NCI-H2107 treated with DMSO at 0.1 percent for 48 hours (cell line): Measurements from ENCODE around the gene GPS1.

Experiments
- DNase-seq: peaks from one replicate; lab custom pipeline; 2025; ENCODE audit not compliant: unreplicated experiment; lab: John Stamatoyannopoulos, UW

Gene GPS1

DNA sequence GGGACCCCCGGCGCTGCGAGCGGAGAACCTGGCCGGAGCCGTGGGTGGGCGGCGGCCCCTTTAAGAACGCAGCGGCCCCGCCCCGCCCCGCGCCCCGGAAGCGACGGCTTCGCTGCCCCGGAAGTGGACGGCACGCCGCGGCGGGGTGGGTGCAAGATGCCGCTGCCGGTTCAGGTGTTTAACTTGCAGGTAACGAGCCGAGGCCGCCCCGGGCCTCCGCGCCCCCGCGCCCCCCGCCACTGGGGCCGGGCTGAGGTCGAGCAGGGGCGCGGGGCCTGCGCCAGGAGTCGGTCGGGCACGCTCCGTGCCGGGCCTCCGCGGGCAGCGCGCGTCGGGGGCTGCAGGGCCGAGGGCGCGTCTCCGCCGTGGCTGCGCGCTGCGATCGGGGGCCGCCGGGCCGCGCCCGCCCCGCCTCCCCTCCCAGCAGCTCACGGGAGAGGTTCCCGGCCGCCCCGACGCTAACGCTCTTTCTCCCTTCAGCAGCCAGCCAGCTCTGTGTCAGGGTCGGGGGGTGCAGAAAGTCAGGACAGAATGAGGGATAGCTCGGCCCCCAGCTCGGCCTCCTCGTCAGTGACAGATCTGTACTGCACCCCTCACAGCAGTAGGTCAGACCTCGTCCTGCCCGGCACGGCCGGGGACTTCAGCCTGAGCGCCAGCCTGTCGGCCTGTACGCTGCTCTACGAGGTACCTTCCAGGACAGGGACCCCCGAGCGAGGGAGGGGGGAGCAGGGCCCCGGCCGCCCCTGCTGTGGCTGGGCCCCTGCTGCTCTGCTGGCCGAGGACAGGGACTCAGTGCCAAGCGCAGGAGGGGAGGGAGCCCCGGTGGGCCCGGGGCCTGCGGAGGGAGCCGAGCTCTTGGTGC, at the start of gene GPS1, which contains the start of gene RFNG:
Gene GPS1, plus strand, starts transcription at position 123 of the 862 bp plus-strand sequence. Its CDS starts 34 bp downstream, at position 157.
Gene RFNG, minus strand, starts transcription at position 36 of the 862 bp plus-strand sequence. CDS start 45 bp downstream, outside the sequence.
- DNase-seq, result peak; percentile 14

DNA sequence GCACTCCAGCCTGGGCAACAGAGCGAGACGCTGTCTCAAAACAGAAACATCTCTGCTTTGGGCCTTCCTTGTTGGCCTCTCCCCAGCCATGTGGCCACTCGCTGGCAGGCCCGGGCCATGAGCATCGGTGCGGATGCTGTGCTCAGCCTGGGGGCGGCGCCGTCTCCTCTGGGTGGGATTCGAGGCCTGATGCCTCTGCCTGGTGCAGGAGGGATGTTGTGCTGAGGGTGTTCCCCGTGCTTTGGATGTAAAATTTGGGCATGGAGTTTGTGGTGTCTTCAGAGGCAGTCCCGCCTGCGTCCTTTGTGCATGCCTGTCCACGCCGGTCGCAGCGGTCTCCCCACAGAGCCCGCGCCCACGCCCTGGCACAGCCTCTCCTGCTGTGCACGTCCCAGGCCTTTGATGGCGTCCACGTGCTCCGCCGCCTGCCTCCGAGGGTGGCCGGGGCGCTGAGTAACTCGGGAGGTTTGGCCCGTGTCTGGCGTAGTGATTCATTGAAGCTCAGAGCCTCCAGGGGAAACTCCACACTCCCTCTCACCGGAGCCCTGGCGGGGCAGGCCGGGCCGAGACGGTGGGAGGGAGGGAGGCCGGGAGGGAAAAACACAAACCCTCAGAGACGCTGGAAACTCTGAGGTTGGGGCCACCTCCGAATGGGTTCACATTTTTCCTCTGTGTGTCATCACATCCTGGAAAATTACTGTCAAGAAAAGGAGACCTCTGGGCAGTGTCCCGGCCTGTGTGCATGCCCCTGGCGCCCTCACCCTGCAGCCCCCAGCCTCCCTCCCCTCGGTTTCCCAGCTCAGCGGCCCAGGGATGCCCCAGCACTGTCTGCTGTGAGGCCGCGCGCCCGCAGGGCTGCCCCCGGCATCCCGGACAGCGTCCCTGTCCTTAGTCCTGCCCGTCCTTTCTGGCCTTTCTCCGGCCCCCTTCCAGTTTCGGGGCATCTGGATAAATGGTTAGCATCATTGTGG, 48.0 kb upstream of the GPS1 start:
- no peak for DNase-seq

DNA sequence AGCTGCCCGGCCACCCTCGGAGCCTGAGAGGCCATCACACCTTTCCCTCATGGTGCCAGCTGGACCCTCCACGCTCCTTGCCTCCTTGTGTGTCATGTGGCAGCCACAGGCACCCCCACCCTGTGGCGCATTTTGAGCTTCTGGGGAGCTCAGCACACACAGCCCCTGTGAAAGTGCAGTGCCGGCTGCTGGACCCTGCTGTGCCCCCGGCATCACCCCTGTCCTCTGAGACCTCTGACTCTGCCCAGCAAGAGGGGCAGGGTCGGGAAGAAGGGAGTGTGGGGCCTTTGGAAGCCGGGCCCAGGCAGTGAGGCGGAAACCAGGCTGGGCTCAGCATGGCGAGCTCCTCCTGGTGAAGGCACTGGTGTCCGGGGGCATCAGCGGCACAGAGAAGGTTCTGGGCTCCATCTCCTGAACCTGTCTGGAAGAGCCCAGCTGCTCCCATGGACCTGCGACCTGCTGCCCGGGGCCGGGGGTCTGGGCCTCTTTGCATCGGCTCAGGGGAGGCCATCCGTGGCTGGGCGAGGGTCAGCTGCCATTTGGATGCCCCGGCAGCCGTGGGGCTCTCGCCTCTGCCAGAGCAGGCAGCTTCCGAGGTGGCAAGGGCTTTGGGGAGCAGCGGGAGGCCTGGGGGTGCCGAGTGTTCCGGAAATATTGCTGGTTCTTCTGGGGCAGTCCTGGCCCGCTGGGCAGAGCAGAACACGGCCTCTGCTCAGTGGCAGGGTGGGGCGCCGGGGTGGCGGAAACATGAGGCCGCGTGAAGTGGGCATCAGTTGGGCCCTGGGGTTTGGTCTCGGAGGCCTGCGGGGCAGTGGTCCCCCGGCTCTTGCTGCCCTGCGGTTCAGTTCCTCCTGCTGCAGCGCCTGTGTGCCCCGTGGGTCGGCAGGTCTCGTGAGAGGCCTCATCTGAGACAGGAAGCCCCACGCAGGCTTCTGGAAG, 46.9 kb upstream of the GPS1 start:
- DNase-seq, result no peak

DNA sequence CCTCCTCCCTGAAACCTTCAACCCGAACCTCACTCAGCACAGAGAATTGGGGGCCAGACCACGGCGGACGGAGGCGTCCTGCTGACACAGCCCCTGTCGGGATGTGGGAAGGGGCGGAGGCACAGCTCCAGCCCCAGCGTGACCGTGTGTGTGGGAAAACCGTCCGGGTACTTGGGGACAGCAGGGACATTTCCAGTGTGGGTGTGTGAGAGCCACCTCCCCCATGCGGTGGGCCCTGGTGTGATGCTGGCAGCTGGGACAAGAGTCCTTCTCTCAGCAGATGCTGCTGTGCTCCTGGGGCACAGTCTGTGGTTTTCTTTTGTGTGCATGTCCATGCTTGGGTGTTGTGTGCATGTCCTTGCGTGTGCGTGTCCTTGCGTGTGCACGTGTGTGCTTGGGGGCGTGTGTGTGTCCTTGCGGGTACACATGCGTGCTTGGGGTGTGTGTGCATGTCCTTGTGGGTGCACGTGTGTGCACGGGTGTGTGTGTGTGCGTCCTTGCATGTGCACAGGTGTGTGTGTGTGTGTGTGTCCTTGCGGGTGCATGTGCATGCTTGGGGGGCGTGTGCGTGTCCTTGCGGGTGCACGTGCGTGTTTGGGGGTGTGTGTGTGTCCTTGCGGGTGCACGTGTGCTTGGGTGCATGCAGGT, 45.9 kb upstream of the GPS1 start:
- DNase-seq, result no peak

DNA sequence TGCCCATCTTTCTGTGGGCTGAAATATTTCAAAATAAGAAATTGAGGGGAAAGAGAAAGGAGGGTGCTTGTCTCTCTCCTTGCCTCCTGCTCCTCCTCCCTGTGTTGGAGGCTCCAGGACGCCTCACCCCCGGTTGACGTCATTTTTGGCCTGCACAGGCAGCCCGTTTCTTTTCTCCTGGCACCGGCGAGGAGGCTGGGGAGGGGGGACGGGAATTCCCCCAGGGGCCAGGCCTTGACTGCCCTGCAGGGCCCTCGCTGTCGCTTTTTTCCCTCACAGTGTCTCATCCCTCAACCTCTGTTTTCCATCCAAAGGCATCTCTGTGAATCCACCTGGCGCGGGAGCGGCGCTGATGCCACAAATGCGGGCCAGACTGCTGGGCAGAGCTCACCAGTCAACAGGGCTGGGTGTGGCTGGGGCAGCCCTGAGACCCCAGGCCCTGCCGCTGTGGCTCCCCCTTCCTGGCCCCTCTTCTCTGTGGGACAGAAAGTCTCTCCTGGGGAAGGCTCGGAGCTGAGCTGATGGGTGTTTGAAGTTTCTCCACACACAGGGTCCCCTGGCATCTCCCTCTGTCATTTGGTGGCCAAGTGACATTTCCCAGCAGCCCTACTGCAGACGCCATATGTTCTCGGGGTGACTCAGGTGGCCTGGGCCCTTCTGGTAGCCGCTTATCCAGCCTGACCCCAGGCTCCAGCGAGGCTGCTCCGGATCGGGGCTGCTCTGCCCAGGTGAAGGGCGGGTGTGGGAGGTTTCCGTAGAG, 45.0 kb upstream of the GPS1 start:
- no peak for DNase-seq

DNA sequence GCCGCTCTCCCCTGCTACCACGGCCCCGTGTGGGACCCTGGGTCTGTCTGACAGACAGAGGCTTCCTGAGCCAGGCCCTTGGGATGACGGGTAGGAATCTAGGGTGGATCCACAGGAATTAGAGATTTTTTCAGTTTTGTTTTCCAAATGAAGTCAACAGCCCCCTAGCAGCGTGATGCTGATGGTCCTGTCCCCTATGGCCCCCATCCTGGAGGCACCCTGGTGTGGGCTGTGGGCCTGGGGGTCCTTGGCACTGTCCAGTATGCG, 44.5 kb upstream of the GPS1 start:
- DNase-seq, result no peak

DNA sequence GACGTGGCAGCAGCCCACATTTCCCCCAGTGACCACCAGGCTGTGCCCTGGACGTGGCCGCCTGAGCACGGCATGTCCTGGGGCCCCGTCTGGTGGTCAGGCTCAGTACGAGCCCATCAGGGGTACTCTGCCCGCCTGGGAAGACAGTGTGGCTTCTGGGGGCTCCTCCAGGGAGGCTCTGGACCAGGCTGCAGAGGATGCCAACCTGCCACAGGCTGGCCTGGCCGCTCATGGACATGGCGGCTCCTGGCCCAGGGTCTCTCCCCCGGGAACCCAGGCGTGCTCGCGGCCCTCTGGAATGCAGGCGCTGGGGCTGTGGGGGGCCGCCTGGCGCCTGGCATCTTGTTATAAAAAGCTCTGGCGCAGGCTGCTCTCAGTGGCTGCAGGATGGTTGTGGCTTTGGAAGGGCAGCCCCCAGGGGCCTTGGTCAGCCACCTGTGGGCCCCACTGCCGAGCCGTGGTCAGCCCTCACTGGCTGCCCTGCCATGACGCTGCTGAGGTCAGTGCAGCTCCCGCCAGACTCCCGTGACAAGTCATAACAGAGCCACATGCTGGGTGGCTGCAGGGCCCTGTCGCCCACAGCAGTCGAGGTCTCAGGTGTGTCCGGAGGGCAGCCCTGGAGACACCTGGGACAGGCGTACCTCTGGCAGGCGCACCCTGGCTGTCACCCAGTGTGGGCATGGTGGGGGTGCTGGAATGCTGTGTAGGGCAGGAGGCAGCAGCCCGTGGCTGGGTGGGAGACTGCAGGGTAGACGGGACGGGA, 44.0 kb upstream of the GPS1 start:
- no peak for DNase-seq

DNA sequence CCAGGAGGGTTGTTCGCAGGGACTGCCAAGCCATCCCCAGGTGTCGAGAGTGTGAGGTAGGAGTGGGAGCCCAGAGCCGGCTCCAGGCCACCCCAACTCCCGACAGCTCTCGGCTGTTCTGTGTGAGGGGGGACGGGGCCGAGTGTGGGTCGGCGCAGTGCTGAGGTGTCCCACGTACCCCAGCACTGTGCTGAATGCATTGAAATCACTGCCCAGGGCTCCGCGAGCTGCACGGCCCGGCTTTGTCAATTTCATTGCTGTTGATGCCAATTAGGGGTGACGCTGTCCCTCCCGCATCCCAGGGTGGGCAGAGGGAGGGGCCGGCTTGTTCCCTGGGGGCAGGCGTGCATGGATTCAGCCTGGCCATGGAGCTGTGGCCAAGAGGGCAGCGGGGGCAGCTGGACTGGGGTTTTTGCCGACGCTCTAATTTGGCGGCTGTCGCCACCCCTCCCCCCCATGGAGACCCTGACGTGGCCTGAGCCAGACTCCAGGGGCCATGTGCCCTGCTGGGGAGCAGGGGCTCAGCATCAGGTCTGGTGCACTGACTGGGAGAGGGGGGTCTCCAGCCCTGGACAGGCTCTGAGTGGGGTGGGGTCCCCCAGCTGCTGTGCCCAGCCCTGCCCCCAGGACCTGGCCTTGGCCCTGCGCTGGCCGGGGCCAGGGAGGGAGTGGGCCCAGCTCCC, 43.3 kb upstream of the GPS1 start:
- no peak for DNase-seq

DNA sequence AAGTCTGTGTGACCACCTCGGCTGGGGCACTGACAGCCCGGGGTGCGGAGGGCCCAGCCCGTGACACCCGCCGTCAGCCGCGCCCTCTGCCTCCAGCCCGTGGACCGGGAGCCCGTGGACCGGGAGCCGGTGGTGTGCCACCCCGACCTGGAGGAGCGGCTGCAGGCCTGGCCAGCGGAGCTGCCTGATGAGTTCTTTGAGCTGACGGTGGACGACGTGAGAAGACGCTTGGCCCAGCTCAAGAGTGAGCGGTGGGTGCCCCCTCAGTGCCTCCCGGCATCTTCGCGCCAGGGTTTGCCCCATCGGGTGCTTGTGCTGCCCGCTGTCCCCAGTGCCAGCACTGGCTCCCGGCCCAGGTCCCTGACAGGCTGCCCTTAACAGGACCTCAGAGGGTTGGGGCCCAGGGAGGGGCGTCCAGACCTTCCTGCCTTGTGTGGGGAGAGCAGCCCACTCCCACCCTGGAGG, 42.7 kb upstream of the GPS1 start:
- DNase-seq, result no peak

DNA sequence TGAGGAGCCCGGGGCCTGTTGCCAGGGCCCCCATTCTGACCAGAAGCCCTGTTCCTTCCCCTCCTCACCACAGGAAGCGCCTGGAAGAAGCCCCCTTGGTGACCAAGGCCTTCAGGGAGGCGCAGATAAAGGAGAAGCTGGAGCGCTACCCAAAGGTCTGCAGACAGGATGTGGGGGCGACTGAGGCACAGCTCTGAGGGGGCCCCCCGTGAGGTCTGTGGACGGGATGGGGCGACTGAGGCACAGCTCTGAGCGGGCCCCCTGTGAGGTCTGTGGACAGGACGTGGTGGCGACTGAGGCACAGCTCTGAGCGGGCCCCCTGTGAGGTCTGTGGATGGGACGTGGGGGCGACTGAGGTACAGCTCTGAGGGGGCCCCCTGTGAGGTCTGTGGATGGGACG, 42.3 kb upstream of the GPS1 start:
- DNase-seq, result no peak

DNA sequence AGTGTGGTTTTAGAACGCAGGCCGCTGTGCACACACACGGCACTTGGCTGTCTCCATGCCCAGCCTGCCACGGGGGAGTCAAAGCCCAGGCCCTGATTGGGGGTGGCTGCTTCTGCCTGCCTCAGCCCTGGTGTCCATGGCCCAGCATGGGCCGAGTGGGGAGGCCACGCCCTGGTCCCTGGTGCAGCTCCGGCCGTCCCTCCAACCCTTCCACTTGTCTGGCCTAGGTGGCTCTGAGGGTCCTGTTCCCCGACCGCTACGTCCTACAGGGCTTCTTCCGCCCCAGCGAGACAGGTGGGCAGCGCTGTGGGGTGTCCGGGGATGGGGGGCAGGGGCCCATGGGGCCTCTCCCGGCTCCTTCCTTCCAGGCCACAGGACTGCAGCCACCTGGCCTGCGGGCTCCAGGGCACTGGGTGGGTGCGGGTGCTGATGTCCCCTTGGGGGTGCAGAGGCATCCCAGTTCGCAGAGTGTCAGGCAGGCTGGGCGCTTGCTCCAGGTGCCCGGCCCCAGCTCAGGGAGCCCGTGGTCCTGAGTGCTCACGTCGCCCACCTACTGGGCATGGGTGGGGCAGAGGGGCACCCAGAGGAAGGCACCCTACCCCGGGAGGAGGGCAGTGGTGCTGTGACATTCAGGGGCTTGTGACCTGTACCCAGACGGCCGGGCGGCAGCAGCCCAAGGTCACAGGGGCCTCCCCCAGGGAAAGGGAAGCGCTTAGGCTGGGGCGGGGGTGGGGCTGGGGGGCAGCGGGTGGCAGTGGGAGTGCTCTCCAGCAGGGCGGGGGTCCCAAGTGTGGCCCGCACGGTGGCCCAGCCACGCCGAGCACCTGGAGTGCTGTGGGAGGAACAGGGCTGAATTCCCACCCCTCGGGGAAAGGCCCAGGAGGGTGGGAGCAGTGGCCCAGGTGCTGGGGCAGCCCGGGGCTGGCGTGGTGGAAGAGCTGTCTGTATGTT, 40.8 kb upstream of the GPS1 start:
- no peak for DNase-seq

DNA sequence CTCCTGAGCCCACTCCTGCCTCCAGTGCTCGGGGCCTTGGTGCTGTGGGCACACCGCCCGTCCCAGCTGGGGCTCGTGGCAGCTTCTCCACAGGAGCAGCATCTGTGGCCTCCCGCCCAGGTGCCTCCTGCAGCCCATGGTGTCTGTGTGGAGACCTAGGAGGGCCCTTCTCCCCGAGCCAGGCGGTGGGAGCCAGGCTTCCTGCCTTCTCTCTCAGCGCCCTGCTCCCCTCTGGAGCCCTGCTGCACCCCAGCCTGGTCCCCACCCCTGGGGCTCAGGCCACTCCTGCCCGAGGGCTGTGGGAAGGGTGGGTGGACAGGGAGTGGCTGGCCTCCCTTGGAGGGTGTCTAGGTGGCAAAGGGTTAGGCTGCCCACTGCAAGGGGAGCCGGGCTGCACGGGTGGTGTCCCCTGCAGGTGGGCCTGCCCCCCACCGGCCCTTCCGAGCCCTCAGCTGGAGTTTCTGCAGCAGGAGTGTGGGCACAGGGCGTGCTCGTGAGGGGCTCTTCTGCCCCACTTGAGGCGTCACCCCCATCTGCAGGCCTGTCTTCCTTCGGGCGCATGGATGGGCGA, 40.0 kb upstream of the GPS1 start:
- no peak for DNase-seq

DNA sequence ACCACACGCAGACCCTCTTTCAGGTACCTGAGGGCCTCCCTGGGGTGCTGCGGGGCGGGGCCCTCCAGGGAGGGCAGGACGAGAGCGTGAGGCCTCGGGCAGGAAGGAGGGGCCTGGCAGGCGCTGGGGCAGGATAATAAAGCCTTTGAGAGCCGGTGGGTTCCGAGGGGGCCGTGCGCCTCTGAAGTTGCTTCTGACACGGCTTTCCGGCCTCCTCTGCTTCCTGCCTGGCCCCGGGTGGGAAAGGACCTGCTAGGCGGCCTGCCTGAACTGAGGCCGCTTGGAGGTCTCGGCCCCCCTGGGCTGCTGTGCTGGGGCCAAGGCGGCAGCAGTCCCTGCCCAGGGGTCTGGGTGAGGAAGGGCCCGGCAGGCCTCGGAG, 39.4 kb upstream of the GPS1 start:
- DNase-seq, result no peak

DNA sequence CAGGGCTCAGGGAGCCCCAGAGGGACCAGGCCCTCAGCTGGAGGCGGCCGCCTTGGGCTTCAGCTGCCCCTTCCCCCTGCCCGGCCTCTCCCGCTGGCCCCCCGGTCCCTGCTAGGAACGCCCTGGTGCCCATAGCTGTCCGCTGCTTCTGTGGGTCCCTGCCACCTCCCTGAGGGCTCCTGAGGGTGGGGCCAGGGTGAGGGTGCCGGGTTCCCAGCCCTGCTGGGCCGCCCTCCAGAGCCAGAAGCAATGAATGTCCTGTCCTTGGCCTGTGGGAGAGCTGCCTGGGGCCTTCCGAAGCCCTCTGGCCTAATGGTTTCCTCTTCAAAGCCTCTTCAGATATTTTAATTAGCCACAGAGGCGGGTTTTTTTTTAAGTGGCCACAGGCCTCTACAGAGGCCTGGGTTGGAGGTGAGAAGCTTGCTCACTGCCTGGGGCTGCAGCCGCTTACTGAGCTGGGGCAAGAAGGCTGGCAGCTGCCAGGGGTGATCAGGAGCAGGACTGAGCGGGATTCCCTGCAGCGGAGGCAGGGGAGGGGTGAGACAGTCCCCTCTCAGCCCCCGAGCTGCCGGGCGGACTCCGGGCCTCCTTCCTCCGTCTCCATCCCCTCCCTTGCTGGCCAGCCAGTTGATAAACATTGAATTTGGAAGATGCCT, 38.9 kb upstream of the GPS1 start:
- peak; percentile 52 for DNase-seq

DNA sequence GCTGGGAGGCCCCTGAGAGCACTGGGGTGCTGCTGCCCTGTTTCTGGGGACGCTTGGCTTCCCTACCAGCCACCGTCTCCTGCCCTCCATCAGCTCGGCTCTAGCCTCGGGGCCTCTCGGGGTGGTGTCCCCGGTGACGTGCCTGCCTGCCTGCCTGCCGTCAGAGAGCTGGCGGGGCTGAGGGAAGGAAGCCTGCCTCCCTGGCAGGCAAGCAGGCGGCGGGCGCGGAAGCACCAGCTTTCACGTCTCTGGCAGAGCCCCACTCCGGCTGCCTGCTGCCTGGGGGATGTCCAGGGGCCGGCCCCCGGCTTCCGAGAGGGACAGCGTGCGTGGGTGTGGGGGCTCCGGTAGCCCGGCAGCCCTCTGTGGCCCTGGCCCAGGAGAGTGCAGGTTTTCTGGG, 38.4 kb upstream of the GPS1 start:
- DNase-seq, result no peak

DNA sequence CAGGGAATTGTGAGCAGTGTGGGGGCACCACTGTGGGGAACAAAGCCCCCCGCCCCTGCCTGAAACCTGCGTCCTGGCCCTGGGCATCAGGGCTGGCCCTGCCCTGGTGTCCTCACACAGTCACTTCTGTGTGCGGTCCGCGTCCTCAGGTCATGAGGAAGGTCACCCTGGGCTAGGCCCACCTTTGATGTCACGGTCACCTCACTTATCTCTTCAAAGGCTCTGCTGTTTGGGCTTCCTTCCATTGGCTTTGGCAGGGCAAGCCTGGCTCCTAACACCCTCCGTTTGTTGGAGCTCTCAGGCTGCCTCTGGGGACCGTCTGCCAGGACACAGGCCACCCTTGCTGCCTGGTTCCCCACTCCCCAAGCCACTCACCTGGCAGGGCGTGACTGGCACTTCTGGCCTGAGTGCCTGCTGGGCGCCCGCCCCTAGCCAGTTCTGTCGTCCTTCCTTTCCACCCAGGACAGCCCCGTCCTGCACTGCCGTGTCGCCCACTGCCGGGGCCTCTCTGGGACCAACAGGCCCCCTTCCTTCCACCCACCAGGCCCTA, 37.9 kb upstream of the GPS1 start:
- no peak for DNase-seq
